Measurements from ENCODE around the gene NECAP2.
"Not testable (repeated sequence)": the region's sequence is repeated elsewhere in the genome, so short reads cannot be mapped to it uniquely, and the experiment has no call there.

- not testable (repeated sequence) for TF ChIP-seq POLR2A, EP300 (IDR thresholded peaks at IDR 0.05)
- TF ChIP-seq, protein P1, sequence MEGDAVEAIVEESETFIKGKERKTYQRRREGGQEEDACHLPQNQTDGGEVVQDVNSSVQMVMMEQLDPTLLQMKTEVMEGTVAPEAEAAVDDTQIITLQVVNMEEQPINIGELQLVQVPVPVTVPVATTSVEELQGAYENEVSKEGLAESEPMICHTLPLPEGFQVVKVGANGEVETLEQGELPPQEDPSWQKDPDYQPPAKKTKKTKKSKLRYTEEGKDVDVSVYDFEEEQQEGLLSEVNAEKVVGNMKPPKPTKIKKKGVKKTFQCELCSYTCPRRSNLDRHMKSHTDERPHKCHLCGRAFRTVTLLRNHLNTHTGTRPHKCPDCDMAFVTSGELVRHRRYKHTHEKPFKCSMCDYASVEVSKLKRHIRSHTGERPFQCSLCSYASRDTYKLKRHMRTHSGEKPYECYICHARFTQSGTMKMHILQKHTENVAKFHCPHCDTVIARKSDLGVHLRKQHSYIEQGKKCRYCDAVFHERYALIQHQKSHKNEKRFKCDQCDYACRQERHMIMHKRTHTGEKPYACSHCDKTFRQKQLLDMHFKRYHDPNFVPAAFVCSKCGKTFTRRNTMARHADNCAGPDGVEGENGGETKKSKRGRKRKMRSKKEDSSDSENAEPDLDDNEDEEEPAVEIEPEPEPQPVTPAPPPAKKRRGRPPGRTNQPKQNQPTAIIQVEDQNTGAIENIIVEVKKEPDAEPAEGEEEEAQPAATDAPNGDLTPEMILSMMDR (IDR thresholded peaks at IDR 0.05) = not testable (repeated sequence)
These were observed 45.8 kb downstream of the NECAP2 start for GRCh38 chr1:16486316-16486715.

Data from ovary (tissue), 3 donors.